Esophagus muscularis mucosa (tissue), 4 donors: ENCODE data around the gene LAPTM5. TPM values are rescaled to one million over a fixed set of nuclear protein-coding genes. Genes with fewer than 3 reads are reported as not detected.
A peak's percentile ranks its signal among the peaks of the same experiment; 100 is the strongest.

Experiments
- DNase-seq: peaks from one replicate; pipeline ENCODE4 v3.0.0-alpha.2; 2017; ENCODE audit errors: extremely low spot score
- H3K27ac ChIP-seq, 4 donors: fragments of 200-600 bp; sonication (generic); replicated peaks in 1 of 4; 1 replicate in 3 of 4; 2 replicates in 1 of 4; pipeline ENCODE4 v1.5.1; 2016 to 2019; ENCODE audit warnings: mild to moderate bottlenecking in 1 of 4
- H3K27me3 ChIP-seq, 4 donors: fragments of 200-600 bp; sonication (generic); one replicate each; pipeline versions ENCODE4 v1.5.1 to v1.6.0; 2016 to 2019
- H3K36me3 ChIP-seq, 4 donors: fragments of 200-600 bp; sonication (generic); one replicate each; pipeline ENCODE4 v1.5.1; 2016 to 2019
- H3K4me1 ChIP-seq, 4 donors: fragments of 200-600 bp; sonication (generic); one replicate each; pipeline ENCODE4 v1.5.1; 2016 to 2019
- H3K4me3 ChIP-seq, 4 donors: fragments of 200-600 bp; sonication (generic); 1 replicate in 2 of 4; 2 replicates in 2 of 4; pipeline ENCODE4 v1.5.1; 2016 to 2019; ENCODE audit warnings: mild to moderate bottlenecking in 4 of 4, moderate library complexity in 1 of 4
- H3K9me3 ChIP-seq, 4 donors: fragments of 200-600 bp; sonication (generic); 1 replicate in 3 of 4; 2 replicates in 1 of 4; pipeline ENCODE4 v1.5.1; 2016 to 2019
- CTCF ChIP-seq, 3 experiments: fragments of 200-600 bp in 2 of 3; fragments of 450-650 bp in 1 of 3; sonication (generic) in 2 of 3; IDR thresholded peaks; one replicate each; pipeline ENCODE4 v1.5.1; 2017 to 2019; ENCODE audit warnings: antibody characterized with exemption in 3 of 3, mild to moderate bottlenecking in 2 of 3, moderate library complexity in 1 of 3
- EP300 ChIP-seq: sonication (generic); formaldehyde crosslinking; IDR thresholded peaks from one replicate; pipeline ENCODE4 v1.6.1; 2017; ENCODE audit warnings: antibody characterized with exemption
- POLR2A ChIP-seq: fragments of 450-650 bp; IDR thresholded peaks from one replicate; pipeline ENCODE4 v1.6.1; 2017; ENCODE audit warnings: antibody characterized with exemption, moderate library complexity, mild to moderate bottlenecking, low read depth
- POLR2AphosphoS5 ChIP-seq, 2 donors: sonication (generic); formaldehyde crosslinking; IDR thresholded peaks; one replicate each; pipeline ENCODE4 v1.6.1; 2017; ENCODE audit warnings: antibody characterized with exemption in 2 of 2
- WGBS: methylation state at CpG from one replicate; pipeline ENCODE4 v1.1.5; 2018; 5-methylcytosine and 5-hydroxymethylcytosine counted together
- intact Hi-C: fragments of 100-400 bp; cut with DNase I; formaldehyde crosslinking; loops from one replicate; pipeline ENCODE4 v1.15.1; 2023
- total RNA-seq, 4 donors: library from RNA; depleted of rRNA; stranded (reverse); fragments of >200 nt; gene quantifications; one replicate each; pipeline versions ENCODE4 v1.1.0 to v1.2.1, GENCODE V29; 2016

Gene LAPTM5
- 10 to 100 TPM; 32.4 to 83.7 (median 36.3) TPM for total RNA-seq

- TF ChIP-seq POLR2AphosphoS5 (IDR thresholded peaks at IDR 0.05) (peak; percentile 44 to 67), CTCF (IDR thresholded peaks at IDR 0.05) (no peak), POLR2A (peak; percentile 22), EP300 (no peak)
- peaks cover 0 to 9% (median 6%) of the 10 kb centered on the region in 4 donors for H3K4me1 ChIP-seq
- H3K4me3 ChIP-seq: peak within 1 kb of the TSS; percentile 41 to 57 (median 44)
- H3K27me3 ChIP-seq: peaks cover 0 to 17% (median 0%) of the 10 kb centered on the region in 4 donors
- intact Hi-C loops: no loop called here
- 53% methylated on average over 17 of the region's 21 CpGs for WGBS
- peak within 1 kb of the TSS; percentile 61 to 76 (median 68) for H3K27ac ChIP-seq
- no peaks in the 10 kb centered on the region for H3K36me3 ChIP-seq
- no peaks in the 10 kb centered on the region for H3K9me3 ChIP-seq
- no peak for DNase-seq
Measured at GRCh38 chr1:30757352-30758120, at the start of gene LAPTM5. Gene LAPTM5 (minus strand): TSS chr1:30757774. CDS start chr1:30757745, 29 bp downstream.

- H3K9me3 ChIP-seq: no peaks in the 10 kb centered on the region
- peak overlapping the region; percentile 10 to 60 (median 28) for H3K27ac ChIP-seq
- WGBS: 79% methylated on average over 21 of the region's 24 CpGs
- H3K36me3 ChIP-seq: no peaks in the 10 kb centered on the region
- no peak for DNase-seq
- H3K27me3 ChIP-seq: no peaks in the 10 kb centered on the region
- TF ChIP-seq POLR2A (no peak), EP300 (no peak), CTCF (IDR thresholded peaks at IDR 0.05) (no peak), POLR2AphosphoS5 (IDR thresholded peaks at IDR 0.05) (no peak)
- peaks cover 31 to 46% (median 43%) of the 10 kb centered on the region in 4 donors for H3K4me1 ChIP-seq
- intact Hi-C loops: no loop called here
- peak overlapping the region in 3 of 4 donors; percentile 15 to 33 (median 15) for H3K4me3 ChIP-seq
Measured at GRCh38 chr1:30806381-30807317, 49.1 kb upstream of the LAPTM5 start.

GRCh38 chr1:30805304-30806003 is 47.9 kb upstream of the LAPTM5 start:
- TF ChIP-seq POLR2AphosphoS5 (IDR thresholded peaks at IDR 0.05): no peak
- TF ChIP-seq CTCF (IDR thresholded peaks at IDR 0.05): no peak
- TF ChIP-seq EP300: no peak
- TF ChIP-seq POLR2A: no peak
- no peak for DNase-seq
- 70% methylated on average over 10 of the region's 11 CpGs for WGBS
- H3K27me3 ChIP-seq: no peaks in the 10 kb centered on the region
- H3K4me1 ChIP-seq: peaks cover 30 to 50% (median 45%) of the 10 kb centered on the region in 4 donors
- no peaks in the 10 kb centered on the region for H3K9me3 ChIP-seq
- H3K36me3 ChIP-seq: no peaks in the 10 kb centered on the region
- no peak overlapping the region for H3K4me3 ChIP-seq
- H3K27ac ChIP-seq: no peak overlapping the region
- intact Hi-C loops: no loop called here

- no peak for DNase-seq
- Histone ChIP-seq H3K36me3 (no peaks in the 10 kb centered on the region), H3K4me1 (peaks cover 23 to 43% (median 39%) of the 10 kb centered on the region in 4 donors), H3K9me3 (no peaks in the 10 kb centered on the region), H3K4me3 (no peak overlapping the region), H3K27me3 (no peaks in the 10 kb centered on the region), H3K27ac (no peak overlapping the region)
- intact Hi-C loops: no loop called here
- 77% methylated on average over 5 of the region's 5 CpGs for WGBS
- no peak for TF ChIP-seq CTCF (IDR thresholded peaks at IDR 0.05)
- TF ChIP-seq EP300: no peak
- no peak for TF ChIP-seq POLR2A
- no peak for TF ChIP-seq POLR2AphosphoS5 (IDR thresholded peaks at IDR 0.05)
Measured at GRCh38 chr1:30804822-30805221, 47.2 kb upstream of the LAPTM5 start.
